HG03103 (cell line): Measurements from ENCODE around the gene ZNF223.
A peak's percentile ranks its signal among the peaks of the same experiment; 100 is the strongest.

Experiments
- ATAC-seq: cut with Tn5 transposase; IDR thresholded peaks from one replicate; pipeline ENCODE4 v1.9.1; 2021; ENCODE audit warnings: low read depth; ENCODE audit not compliant: unreplicated experiment

The ZNF223 gene

DNA sequence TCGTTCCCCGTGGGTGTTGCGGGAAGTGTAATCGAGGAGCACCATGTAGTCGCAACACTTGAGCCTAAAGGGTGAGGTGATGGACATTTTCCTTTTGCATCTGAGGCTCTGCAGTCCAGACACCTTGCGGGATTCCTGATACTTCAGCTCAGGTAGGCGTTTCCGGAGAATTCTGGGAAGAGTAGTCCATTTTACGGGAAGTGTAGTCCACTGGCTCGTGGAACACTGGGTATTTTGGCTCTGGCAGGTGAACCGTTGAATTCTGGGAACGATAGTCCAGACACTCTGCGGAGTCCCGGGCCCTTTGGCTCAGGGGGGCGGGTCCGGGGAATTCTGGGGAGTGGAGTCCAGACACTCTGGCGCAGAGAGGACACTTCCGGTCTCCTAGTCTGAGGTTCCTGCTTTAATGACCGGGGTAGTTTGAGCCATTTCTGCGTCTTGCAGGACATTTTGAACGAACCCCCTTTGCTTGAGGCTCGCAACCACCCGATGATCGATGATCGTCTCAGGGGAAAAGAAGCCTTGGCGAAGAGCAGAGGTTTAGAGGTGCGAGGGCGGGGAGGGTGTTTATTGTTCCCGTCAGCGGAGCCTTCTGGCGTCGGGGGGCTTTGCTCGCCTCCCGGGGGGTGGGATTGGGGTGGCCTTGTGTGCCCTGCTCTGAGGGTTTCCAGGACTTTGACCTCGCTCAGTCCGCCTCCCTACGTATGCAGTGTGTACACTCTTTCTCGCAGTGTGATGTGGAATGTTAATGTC is at the start of gene ZNF223:
Gene ZNF223, plus strand, starts transcription at position 387 of the 753 bp plus-strand sequence. CDS start 3,141 bp downstream, outside the sequence.
- no peak for ATAC-seq

DNA sequence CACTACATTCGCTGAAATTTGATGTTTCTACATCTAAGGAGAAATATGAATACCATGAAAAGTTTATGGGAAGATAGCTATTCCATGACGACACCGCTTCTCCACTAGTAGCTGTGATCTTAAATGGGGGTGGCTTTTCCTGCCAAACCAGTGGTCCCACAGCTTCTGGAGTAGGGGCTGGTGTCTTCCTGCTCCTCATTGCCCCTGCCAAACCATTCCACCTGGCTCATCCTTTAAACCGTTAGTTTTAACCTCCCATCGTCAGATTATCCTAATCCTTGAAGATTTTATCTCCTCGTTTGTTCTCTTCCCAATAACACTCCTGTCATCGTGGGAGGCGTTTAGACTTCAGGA is 49.6 kb upstream of the ZNF223 start:
- ATAC-seq: no peak

DNA sequence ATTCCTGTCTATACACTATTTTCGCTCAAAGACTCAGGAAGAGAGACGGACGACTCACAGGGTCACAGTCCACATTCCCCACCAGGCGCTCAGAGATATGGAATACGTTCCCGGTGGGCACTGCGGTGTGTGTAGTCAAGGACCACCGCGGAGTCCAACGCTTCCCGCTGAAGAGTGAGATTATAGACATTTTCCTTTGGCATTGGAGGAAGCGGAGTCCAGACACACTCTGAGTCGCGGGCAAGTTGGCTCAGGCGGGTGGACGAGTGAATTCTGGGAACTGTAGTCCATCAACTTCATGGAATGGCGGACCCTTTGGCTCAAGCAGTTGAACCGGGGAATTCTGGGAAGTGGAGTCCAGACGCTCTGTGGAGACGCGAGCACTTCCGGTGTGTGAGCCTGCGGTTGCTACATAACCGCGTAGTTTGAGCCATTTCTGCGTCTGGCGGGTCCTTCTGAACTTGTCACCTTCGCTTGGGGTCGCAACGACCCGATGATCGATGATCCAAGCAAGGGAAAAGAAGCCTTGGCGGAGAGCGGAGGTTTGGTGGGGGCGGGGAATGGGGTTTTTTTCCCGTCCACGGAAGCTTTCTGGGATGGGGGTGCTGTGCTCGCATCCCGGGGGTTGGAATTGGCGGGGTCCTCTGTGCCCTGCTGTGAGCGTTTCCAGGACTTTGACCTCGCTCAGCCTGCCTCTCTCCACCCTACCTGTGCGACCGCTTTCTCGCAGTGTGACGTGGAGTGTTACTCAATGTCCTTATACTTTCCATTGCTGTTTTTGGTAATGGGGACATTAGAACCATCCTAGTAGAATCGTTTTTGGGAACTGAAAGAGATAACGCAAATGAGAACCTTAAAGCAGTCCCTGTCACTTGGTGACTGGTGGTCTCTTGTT is 49.0 kb upstream of the ZNF223 start, which contains the start of gene ZNF230:
Gene ZNF230, plus strand, starts transcription at position 392 of the 895 bp plus-strand sequence. CDS start 4,122 bp downstream, outside the sequence.
- peak; percentile 79 for ATAC-seq

DNA sequence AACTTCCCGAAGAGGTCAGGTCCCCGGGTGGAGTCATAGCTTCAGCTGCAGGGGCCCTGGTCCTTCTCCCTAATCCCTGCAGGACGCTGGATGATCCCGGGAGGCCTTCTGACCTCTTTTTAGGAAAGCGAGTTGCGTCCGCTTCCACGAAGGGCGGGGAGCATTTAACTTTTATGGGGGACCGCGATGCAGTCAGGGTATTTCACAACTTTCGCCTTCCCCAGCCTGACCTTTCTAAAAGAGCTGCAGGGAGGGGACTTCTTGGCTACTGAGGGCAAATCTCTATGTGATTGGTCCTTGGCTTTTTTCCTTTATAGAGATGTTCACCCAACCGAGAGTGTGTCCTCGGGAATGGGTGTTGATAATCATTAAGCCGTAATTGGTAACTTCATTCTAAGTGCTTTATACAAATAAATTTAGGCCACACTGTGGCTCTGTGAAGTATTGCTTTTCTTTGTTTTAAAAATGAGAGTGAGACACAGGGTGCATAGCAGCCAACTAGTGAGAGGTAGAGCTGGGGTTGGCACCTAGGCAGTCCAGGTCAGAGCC is 48.3 kb upstream of the ZNF223 start:
- ATAC-seq: no peak

DNA sequence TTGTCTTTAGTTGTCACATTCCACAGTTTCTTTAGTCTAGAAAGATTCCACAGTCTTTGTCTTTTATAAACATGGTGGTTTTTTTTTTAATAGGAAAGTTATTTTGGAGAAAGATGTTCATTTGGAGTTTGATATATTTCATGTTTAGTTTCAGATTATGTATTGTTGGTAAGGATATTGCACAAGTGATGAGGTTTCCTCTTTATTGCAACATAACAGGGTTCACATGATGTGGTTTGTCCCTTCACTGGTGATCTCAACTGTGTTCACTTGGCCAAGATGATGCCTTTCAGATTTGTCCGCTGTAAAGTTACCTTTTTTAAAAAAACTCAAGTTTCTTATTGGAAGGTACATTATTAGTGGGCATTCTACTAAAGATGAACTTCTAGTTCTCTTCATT is 45.9 kb upstream of the ZNF223 start:
- no peak for ATAC-seq

DNA sequence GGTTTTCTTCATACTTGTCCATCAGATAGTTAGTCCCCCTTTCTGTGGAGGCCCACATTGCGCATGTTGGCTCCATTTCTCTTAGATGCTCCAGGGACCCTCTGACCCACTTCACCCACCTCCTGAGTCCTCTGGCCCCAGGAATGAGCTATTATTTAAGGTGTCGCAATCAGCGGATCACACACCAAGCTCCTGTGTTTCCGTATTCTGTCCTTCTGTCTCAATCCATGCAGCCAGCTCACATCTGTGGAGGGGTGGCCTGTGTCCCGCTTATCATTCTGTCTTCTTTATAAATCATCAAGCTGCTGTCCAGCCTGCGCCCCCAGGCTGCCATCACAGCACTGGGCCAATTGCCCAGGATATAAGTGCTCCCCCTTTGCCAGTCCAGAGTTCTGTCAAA is 44.4 kb upstream of the ZNF223 start:
- ATAC-seq: no peak

DNA sequence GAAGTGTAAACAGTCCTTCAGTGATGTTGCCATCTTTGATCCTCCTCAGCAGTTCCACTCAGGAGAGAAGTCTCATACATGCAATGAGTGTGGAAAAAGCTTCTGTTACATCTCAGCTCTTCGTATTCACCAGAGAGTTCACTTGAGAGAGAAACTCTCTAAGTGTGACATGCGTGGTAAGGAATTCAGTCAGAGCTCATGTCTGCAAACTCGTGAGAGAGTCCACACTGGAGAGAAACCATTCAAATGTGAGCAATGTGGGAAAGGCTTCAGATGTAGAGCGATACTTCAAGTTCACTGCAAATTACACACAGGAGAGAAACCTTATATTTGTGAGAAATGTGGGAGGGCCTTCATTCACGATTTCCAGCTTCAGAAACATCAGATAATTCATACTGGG is 41.4 kb upstream of the ZNF223 start:
- ATAC-seq: no peak

DNA sequence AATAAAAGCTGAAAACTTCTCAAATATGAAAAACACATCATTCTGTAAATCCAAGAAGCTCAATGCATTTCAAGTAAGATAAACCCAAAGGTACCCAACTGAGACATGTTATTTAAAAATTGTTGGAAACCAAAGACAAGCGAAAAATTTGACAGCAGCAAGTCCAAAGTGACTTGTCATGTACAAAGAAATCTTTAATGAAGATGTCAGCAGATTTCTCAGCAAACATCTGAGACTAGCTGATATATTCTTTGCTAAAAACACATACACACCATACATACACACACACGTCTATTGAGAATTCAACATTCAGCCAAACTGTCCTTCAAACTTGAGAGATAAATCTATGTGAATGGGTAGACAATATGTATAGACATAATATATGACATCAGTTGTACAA is 32.3 kb upstream of the ZNF223 start:
- no peak for ATAC-seq

DNA sequence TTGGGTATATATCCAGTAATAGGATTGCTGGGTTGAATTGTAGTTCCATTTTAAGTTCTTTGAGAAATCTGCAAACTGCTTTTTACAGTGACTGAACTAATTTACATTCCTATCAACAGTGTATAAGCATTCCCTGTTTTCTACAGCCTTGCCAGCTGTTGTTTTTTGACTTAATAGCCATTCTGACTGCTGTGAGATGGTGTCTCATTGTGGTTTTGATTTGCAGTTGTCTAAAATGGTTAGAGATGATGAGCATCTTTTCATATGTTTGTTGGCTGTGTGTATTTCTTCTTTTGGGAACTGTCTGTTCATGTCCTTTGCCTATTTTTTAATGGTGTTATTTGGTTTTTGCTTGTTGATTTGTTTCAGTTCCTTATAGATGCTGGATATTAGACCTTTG is 30.6 kb upstream of the ZNF223 start:
- ATAC-seq: no peak

DNA sequence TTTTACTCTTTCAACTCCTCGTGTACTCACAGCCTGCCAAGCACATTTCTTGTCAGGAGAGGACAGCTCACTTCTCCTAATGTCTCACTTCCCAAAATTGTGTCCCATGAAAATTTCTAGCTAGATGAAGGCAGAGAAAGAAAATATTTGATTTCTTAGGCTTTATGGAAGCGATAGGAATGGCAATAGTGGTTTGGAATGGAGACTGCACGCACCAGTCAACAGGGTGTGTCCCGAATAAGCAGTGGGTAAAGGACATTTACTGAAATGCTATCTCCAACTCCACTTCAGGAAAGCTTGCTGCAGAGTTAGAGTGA is 27.0 kb upstream of the ZNF223 start:
- no peak for ATAC-seq

DNA sequence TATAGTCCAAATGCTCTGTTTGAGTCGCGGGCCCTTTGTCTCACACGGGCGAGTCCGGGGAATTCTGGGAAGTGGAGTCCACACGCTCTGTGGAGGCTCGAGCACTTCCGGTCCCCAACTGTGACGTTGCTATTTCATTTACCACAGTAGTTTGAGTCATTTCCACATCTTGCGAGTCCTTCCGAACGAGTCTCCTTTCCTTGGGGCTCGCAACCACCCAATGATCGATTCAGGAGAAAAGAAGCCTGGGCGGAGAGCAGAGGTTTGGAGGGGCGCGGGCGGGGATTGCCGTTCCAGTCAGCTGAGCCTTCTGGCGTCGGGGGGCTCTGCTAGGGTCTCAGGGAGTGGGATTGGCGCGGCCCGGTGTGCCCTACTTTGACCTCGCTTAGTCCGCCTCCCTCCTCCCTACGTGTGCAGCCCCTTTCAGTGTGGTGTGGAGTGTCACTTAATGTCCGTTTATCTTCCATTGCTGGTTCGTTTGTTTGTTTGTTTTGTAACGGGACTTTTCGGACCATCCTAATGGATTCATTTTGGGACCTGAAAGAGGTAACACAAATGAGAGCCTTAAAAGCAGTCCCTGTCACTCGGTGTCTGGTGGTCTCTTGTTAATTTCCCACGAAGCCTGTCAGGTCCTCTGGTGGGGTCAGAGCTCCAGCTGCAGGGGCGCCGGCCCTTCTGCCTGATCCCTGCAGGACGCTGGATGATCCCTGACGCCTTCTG is 26.5 kb upstream of the ZNF223 start, which contains the start of gene ZNF222:
Gene ZNF222, plus strand, starts transcription at position 163 of the 720 bp plus-strand sequence. Its CDS starts 58 bp downstream, at position 221.
- peak; percentile 91 for ATAC-seq

DNA sequence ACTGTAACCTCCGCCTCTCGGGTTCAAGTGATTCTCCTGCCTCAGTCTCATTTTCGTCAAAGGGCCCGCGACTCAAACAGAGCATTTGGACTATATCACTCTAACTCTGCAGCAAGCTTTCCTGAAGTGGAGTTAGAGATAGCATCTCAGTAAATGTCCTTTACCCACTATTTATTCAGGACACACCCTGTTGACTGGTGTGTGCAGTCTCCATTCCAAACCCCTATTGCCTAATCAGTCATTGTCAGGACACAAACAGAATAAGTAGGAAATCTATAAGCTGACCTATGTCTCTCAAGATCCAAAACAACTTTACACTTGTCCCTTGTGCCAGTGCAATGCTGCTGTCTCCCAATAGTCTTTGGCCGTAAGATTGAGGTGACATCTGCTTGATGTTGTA is 25.2 kb upstream of the ZNF223 start:
- ATAC-seq: no peak

DNA sequence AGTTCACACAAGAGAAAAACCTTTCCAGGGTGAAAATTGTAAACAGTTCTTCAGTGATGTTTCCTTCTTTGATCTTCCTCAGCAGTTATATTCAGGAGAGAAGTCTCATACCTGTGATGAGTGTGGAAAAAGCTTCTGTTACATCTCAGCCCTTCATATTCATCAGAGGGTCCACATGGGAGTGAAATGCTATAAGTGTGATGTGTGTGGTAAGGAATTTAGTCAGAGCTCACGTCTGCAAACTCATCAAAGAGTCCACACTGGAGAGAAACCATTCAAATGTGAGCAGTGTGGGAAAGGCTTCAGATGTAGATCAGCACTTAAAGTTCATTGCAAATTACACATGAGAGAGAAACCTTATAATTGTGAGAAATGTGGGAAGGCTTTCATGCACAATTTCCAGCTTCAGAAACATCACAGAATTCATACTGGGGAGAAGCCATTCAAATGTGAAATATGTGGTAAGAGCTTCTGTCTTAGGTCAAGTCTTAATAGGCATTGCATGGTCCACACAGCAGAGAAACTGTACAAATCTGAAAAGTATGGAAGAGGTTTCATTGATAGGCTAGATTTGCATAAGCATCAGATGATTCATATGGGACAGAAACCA is 19.7 kb upstream of the ZNF223 start:
- no peak for ATAC-seq

DNA sequence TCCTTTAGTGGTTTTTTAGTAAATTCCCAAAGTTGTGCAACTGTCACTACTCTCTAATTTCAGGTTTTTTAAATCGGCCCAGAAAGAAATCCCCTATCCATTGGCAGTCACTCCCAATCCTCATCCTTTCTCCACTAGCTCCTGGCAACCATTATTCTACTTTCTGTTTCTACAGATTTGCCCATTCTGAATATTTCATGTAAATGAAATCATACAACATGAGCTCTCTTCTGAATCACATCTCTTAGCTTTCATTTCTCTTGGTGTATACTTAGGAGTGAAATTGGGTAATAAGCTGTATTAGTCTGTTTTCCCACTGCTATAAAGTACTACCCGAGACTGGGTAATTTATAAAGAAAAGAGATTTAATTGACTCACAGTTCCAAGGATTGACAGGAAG is 9.7 kb upstream of the ZNF223 start:
- no peak for ATAC-seq

DNA sequence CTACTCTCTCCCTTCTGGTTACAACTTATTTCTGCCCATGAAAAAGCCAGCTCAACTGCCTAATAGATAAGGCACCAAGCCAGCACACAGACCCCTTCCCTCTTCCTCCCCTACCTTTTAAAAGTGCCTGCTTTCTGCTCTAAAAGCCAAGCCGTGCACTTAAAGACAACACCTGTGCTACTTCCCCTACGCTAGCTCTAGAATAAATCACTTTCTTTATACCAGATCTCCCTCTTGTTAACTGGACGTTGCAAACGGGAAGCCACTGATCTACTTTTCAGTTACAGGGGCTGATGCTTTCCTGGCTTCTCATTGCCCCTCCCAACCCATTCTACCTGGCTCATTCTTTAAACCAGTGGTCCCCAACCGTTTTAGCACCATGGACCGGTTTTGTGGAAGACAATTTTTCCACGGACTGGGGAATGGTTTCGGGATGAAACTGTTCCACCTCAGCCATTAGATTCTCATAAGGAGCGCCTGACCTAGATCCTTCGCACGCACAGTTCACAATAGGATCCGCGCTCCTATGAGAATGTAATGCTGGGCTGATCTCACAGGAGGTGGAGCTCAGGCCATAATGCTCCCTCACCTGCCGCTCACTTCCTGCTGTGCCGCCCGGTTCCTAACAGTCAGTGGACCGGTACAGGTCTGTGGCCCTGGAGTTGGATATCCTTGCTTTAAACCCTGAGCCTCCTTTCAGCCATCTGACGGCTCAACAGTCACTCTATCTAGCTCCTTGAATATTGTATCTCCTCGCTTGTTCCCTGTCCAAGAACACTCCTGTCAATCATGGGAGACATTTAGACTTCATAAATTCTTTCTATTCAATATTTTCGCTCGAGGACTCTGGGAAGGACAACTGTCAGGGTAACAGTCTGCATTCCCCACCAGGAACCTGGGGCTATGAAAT is 841 bp upstream of the ZNF223 start:
- ATAC-seq: no peak

DNA sequence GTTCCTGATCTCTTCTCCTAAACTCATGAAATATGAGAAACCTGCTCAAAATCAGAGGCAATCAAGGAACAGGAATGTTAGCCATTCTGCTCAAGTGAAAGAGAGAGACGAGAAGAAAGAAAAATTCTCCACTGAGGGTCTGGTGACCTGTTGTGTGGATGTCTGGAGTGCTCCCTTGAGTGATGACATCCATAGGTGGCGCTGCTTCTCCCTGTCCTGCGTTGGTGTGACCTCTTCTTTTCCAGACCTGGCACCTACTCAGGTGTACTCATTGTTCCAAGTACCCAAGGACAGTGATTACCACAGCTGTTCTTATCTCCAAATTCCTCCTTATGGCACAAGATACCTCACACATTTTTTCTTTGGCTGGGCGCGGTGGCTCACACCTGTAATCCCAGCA is 4.0 kb downstream of the ZNF223 start:
- ATAC-seq: no peak

DNA sequence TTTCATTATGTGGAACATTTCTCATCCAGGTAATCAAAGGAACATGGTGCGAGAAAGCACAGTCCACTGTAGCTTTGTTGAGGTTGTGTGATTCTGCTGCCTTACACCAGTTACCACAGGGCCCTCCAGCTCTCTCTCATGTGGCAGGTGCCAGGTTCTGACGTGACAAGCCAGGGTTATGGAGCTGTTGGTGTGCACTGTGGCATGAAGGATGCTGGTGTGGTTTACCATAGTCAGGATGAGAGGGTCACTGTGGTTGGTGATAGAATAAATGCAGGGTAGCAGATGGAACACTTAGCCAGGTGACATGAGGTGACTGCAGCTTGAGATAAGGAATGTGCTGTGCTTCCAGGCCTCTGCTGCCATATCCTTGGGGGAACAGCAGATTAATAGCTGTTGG is 7.4 kb downstream of the ZNF223 start:
- ATAC-seq: no peak

DNA sequence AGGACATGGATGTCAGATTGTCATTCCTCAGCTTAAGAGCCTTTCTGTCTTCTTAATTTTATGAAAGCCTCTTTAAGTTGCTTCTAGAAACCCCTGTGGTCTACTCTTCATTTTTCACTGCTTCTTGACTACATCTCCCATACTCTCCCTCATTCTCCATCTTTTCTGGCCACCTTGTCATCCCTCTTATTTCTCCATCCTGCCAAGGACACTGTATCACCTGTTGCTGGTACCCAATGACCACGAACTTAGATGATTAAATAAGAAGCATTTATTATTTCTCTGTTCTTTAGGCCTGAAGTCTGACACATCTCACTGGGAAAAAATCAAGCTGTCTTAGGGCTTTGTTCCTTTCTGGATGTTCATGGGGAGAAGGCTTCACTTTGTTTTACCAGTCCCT is 9.2 kb downstream of the ZNF223 start:
- ATAC-seq: no peak

DNA sequence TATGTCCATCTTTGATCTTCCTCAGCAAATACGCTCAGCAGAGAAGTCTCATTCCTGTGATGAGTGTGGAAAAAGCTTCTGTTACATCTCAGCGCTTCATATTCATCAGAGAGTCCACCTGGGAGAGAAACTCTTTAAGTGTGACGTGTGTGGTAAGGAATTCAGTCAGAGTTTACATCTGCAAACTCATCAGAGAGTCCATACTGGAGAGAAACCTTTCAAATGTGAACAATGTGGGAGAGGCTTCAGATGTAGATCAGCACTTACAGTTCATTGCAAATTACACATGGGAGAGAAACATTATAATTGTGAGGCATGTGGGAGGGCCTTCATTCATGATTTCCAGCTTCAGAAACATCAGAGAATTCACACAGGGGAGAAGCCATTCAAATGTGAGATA is 14.5 kb downstream of the ZNF223 start:
- ATAC-seq: no peak
